GM19467 (cell line): ENCODE results near the gene DPH7.
"Not testable (repeated sequence)": the region's sequence is repeated elsewhere in the genome, so short reads cannot be mapped to it uniquely, and the experiment has no call there.

Experiments
- ATAC-seq: cut with Tn5 transposase; IDR thresholded peaks from one replicate; pipeline ENCODE4 v1.9.1; 2021; ENCODE audit warnings: mild to moderate bottlenecking, moderate library complexity; ENCODE audit not compliant: unreplicated experiment

The DPH7 gene

DNA sequence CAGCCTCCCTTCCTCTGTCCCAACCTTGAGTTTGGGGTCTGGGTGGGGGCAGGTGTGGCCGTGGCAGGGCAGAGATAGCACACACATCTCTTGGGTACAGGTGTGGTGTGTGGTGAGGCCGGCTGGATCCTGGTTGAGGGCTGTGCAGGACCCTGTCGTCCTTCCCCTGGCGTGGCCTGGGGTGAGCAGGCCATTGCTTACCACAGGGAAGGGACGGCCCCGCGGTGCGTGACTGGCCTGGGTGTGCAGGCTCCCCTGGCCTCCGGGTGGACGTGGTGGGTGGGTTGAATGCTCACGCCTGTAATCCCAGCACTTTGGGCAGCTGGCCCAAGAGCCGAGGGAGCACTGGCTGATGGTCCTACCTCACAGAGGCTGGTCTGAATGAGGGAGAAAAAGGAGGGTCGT is 28.0 kb upstream of the DPH7 start:
- ATAC-seq = no peak

DNA sequence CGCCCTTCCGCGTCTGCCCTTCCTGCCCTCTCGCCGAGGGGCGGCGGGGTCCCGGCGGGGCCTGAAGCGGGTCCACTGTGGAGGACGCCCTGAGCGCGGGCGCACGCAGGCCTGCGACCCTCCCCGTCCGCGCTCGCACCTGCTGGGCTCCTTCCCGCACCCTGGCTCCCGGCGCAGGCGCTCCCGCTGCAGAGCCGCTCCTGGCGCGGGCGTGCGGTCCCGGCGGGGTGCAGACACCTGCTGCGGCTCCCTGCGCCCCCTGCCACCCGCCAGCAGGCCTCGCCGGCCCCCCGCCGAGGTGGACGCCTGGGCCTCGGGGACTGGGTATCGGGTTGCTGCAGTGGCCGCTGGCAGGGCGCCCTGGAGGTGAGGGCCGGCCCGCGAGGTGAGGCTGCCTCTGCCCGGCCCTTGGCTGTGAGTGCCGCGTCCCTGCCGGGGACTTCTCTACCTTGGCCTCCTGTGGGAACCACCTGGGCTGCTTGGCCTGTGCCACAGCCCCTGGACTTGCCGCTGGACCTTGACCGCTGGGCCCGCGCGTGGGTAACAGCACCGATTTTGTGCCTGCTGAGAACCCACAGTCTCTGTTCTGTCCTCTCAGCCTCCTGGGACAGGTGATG is 27.4 kb upstream of the DPH7 start:
- peak; percentile 10 for ATAC-seq

DNA sequence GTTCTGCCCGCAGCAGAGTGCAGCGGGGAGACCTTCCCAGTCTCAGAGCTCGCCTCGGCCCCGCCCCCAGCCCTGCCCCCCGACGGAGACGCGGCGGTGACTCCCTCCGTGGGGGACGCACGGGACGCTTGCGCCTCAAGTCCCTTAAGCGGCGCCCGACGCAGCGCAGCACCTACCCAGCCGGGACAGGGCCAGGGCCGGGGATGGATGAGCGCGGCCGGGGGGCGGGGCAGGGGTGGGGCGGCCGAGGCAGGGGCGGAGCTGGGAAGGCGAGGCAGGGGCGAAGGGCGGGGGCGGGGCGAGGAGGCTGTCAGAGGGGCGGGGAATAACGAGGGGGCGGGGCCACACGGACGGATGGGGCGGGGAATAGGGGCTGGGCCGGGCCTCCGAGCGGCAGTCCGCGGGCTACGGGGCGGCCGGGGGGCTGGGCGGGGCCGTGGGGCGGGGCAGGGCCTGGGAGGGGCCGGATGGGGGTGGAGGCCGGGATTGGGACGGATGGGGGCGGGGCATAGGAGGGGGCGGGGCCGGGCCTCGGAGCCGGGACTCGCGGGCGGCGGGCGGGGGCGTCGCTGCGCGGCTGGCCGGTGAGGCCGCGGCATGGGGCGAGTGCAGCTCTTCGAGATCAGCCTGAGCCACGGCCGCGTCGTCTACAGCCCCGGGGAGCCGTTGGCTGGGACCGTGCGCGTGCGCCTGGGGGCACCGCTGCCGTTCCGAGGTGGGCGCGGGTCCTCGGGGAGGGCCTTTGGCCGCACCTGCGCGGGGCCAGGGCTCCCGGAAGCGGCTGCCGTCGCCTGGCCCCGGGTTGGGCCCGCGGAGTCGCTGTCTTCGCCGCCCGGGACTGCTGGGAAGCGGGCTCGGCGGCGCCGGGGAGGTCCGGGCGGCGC is 26.6 kb upstream of the DPH7 start, which contains the start of gene ARRDC1:
TSS of gene ARRDC1 (plus strand) at position 566 of the 884 bp plus-strand sequence. CDS start at position 598, 32 bp downstream.
- peak; percentile 68 for ATAC-seq

DNA sequence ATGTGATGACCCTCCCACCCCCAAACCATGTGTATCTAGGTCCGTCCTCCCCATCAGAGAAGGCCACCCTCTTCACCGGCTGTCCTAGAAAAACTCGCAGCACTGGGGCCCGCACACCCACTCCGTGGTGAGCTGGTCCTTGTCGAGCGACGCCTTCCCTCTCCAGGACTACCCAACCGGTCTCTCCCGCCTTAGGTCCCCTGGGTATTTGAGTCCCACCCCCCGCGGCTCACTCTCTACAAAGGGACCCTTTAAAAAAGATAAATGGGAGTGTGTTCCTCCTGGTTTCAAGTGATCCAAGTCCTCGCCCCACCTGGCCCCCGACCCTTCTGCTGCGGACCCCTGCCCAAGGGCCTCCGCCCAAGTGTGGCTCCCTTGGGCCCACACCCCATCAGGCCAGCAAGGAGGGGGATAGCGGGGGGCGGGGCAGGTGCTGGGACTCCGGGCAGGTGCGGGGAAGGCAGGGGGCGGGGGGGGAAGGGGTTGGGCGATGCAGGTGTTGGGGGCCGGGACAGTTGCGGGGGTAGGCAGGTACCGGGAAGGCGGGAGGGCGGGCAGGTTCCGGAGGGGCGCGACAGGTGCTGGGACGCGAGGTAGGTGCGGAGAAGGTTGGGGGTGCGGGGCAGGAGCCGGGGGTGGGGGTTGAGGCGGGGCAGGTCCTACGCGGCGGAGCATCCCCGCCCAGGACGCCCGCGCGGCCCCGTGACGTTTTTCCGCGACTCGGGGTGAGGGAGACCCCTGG is 25.8 kb upstream of the DPH7 start:
- ATAC-seq = no peak

DNA sequence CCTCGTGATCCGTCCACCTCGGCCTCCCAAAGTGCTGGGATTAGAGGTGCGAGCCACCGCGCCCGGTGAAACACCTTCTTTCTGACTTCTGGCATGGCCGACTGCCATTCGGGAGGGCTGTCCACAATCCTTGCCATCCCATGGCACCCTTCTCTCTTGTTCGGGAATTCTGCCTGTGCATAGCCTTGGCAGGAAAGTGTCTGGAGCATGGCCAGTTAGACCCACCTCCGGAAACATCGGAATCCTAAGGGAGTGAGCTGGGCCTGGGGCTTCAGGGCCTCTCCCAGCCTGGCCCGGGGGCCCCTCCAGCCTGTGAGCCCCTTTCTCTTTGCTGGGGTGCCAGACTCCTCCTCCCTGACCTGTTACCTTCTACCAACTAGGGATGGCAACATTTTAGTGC is 25.2 kb upstream of the DPH7 start:
- ATAC-seq = no peak

DNA sequence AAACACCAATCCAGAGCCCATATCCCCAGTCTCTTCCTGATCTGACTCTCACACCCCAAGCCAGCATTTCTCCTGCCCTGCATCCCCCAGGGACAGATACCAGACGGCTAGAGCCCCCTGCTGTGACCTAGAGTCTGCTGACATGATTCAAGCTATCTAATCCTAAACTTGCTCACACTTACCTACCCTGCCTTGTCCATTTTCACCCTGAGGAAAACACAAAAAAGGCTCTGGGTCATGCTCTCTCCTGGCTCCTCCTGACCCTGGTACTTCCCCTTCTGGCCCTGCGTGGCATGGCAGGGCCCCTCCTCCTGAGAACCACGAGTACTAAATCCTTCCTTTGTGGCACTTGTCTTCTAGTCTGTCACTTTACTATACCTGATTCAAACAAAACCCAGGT is 23.9 kb upstream of the DPH7 start:
- ATAC-seq = no peak

DNA sequence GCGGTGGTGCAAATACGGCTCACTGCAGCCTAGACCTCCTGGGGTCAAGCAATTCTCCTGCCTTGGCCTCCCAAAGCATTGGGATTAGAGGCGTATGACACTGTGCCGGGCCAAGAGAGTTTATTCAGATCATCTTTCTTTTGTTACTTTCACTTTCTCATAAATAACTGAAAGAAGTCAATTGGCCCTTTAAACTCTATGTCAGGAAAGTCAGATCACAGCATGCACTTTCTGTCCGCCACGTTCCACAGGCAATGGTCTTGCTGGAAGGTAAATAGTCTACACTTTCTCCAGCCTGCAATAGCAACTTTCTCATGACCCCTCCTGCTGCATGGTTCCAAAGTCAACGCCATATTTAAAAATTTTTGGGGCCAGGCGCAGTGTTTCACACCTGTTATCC is 20.2 kb upstream of the DPH7 start:
- ATAC-seq = no peak

DNA sequence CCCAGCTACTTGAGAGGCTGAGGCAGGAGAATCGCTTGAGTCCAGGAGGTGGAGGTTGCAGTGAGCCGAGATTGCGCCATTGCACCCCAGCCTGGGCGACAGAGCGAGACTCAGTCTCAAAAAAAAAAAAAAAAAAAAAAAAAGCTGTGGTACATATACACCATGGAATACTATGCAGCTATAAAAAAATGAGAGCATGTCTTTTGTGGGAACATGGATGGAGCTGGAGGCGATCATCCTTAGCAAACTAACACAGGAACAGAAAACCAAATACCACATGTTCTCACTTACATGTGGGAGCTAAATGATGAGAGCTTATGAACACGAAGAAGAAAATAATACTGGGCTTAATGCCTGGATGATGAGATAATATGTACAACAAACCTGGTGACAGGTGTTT is 17.9 kb upstream of the DPH7 start:
- ATAC-seq = not testable (repeated sequence)

DNA sequence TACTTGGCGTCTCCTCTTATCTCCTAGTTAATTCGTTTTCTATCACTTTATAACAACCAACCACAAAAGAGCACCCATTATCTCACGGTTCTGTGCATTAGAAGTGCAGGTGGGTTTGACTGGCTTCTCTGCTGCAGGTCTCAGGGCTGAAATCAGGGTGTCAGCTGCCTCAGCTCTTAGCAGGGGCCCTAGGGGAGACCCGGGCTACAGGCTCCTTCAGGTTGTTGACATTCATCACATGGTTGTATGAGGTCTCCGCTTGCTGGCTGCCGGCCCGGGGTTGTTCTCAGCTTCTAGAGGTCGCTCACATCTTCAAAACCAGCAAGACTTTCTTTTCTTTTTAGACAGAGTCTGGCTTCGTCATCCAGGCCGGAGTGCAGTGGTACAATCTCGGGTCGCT is 14.5 kb upstream of the DPH7 start:
- ATAC-seq = no peak

DNA sequence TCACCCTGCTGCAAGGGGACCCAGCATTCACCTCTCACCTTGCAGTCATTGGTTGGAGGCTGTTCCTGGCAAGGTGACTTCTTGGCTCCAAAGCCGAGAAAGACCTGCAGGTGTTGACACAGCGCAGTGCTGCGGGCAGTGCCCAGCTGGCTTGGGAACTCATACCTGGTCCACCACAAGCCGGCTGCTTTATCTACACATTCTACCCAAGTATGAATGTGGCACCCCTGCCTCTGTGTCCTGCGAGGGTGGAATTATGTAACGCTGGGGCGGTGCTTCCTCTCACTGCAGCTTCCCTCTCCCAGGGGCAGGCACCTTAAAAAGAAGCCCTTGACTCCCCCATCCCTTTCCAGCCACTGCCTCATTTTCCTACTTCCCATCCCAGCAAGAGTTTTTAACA is 14.0 kb upstream of the DPH7 start:
- ATAC-seq = no peak

DNA sequence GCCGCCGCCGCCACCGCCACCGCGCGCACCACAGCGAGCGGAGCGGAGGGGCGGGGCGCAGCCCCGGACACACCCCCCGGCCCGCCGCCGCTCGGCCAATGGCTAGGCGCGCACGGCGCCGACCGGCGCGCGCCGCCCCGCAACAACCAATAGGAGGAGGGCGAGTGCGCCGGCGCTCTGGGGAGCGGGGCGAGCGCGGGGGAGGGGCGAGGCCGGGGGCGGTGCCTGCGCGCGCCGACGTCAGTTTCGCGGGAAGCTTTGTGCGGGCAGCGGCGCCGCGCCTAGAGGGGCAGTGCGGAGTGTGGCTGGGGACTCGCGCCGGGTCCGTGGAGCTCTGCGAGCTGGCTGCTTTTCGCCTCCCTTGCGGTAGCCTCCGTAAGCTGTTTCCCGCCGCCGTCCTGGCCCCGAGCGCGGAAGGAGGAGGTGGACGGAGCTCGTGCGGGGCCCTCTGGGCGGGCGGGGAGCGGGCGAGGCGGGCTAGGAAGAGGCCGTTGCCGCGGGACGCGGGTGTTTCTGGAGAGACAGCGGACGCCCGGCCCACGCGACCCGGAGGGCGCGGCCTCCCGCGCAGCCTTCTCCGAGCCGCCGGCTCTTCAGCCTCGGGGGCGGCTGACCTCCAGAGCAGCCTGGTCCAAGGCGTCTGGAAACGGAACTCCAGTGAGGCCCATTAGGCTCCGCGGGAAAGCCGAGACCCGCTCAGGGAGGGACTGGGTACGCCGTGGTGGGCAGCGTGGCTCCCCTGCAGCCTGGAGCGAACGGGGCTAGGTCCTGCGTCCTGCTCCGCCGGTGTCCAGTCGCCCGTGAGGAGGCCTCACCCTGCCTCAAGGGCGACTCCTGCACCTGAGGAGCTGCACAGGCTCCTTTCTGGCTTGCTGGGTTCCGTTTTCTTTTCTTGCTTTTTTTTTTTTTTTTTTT is 12.0 kb upstream of the DPH7 start, which contains the start of gene ZMYND19:
TSS of gene ZMYND19 (minus strand) at position 44 of the 915 bp plus-strand sequence. CDS start 249 bp downstream, outside the sequence.
- peak; percentile 80 for ATAC-seq

DNA sequence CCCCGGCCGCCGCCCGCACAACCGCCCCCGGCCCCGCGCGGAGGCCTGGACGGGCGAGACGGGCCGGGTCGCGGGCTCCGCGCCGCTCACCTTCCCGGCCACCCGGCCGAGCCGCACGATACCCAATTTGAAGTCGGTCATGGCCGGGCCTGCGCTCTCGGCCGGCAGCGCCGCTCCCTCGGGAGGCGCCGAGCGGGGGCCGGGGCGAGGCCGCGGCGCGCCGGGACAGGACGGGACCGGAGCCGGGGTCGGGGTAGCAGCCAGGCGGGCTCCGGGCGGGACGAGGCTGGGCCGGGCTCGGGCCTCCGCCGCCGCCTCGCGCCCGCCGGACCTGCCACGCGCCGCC is 11.4 kb upstream of the DPH7 start:
- ATAC-seq = no peak

DNA sequence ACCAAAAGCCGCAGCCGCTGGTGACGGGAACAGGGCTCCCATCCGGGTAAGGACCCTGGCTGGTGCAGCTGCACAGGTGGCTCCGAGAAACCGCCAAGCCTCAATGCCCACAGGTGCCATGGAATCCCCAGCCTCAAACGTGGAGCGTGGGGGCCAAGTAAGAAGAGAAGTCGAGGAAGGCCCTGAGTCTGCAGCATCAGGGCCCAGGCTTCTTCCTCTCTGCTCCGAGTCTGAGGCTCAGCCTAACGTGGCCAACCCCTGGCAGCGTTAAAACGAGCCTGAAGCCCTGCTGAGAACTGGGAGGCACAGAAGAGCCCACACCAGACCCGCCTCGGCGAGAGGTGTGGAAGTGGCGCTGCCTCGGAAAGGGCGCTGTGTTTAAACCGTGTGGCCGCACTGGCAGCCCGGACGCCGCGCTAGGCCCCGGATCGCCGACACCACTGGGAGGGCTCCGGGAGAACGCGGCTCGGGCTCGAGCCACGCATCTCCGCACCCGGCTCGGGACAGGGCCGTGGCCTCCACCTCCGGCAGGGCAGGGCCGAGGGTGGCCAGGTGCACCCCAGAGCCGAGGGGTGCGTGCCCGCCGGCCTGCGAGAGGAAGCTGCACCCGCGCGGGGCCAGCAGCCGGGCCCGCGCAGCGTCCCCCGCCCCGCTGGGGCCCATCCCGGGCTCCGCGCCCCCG is 10.9 kb upstream of the DPH7 start:
- ATAC-seq = peak; percentile 14

DNA sequence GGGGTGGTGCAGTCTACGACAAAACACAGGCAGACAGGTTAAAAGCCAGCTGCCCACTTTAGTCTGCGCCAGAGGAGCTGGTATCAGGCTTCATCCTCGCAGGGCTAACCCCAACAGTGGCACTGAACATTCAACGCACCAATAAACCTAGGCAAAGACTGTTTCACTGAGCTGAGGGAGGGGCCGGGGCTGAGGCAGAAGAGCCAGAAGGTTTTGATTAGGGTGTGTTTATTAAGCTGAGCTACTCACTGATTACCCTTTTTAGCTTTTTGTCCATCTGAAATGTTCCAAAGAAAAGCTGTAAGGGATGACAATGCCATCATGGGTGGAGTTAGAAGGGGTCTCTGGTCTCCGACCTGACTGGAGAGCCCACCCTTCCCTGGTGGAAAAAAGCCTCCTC is 10.2 kb upstream of the DPH7 start:
- ATAC-seq = no peak

DNA sequence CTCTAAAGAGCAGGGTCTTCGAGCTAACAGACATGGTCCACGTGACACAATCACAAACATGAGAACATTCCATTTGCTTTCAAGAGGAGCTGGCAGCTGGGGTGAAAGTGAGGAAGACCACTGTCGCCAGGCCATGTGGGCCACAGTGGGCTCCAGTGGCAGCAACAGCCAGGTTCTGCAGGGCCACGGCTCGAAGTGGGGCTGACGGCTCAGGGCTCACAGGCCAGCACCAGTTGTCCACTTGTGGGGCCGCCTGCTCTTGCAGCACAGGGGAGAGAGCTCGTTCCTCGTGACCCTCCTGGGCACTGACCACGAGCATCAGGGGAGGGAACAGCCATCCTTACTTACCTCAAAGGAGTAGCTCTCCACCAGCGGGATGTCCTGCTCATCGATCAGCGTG is 9.6 kb upstream of the DPH7 start:
- ATAC-seq = no peak

DNA sequence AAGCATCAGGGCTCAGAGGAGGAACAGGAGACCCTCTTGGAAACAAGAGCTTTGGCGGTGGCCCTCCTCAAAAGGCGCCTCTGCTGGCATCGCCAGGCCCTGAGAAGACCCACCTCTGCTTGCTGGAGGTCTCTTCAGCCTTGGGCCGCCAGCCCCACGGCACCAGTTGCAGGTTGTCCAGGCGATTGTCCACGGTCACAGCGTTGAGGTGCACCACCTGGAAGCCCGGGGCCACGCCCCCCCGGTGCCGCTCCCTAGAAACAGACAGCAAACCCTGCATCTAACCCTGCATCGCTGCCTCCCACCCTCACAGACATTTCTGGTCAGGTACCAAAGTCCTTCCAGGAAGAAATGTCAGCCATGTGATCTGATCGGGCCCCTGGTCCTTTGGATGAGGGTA is 8.1 kb upstream of the DPH7 start:
- no peak for ATAC-seq

DNA sequence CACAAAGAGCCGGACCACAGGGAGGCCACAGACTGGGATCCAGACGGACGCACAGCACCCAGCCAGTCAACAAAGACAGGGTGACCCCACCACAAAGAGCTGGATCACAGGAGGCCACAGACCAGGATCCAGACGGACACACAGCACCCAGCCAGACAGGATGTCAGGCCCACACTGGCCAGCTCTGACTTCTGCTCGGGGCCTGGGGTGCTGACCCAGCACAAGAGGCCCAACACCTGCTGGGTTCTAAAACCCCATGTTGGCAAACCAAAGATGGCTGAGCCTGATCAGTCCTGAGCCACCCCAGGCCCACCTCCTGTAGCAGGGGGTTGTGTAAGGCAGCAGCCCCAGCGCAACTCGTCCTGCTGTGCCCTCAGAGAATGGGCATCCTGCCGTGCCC is 5.2 kb upstream of the DPH7 start:
- ATAC-seq = no peak

DNA sequence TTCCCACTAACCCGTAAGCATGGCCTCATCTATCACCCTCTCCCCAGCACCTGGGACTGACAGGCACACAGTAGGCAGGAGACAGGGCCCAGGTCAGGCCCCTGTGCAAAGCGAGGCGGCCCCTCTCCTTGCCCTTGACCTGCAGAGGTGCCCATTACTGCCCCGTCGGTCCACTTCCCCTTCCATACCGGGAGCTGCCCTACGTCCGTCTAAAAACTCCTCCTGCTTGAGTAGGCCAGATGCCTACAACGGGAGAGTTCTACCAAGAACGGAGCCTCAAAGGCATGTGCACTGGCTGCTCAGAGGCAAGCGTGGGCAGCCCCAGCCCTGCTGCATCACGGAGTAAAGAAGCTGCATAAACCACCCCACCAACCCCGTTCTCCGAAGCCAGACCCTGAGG is 4.6 kb upstream of the DPH7 start:
- ATAC-seq = no peak

DNA sequence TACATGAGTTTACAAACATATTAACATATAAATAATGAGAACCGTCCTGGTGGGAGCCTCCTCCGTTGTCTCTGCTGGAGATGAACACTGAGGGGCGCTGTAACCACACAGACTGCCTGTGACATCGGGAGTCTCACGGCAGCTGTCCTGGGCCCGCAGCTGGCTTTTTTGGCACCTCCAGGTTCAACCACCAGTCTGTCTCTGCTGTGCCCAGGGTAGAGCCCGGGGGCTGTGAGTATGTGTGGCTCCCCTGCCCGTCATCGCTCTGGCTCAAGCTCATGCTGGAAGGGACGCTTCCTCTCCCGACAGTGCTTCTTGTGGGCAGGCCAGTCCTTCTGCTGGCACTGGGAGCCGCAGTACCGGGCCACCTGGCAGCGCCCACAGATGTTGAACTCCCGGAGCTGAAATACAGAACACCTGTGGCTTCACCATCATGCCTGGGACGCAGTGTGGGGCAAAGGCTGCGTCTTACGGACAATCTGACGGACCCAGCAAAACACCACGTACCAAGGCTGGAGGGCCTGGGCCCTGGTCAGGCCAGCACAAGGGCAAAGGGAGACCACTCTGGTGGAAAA is 3.6 kb upstream of the DPH7 start:
- no peak for ATAC-seq
